DMS53 (cell line): ENCODE data around the gene SLAMF1.

Source experiments
- DNase-seq: peaks from one replicate; lab custom pipeline; 2025; lab: John Stamatoyannopoulos, UW

SLAMF1 gene

DNA sequence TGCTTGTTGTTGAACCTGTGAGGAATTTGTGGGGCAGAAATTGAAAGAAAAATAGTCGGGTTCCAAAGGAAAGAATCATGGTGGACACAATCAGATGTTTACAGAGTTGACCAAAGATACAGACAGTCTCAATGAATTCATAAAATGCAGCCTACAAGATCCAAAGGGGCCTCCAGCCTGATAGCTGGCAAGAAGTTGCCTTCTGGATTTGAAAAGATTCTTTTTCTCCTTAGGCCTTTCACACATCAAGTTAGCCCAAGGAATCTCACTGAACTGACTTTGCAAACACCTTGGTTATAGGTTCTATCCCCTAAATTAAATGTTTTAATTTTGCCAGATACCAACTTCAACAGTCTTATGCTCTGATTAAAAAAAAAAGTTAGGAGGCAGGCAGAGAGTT, 21.5 kb downstream of the SLAMF1 start:
- DNase-seq, result no peak

DNA sequence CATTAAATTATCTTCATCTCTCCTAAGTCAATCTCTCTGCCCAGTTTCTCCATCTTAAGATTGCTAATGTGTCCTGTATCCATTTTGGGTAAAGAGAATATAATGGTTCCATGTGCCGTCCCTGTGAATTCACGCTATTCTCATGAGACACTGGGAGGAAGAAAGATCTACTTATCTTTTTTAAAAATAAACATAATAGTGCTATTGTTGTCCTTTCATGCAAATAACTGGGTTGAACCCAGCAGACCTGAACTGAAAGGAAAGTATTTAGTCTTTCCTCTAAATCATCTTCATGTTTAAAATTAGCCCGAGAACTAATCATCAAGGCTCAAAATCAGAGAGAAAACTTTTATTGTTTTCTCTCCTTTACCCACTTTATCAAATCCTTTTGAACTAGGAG, 22.4 kb downstream of the SLAMF1 start:
- DNase-seq, result no peak

DNA sequence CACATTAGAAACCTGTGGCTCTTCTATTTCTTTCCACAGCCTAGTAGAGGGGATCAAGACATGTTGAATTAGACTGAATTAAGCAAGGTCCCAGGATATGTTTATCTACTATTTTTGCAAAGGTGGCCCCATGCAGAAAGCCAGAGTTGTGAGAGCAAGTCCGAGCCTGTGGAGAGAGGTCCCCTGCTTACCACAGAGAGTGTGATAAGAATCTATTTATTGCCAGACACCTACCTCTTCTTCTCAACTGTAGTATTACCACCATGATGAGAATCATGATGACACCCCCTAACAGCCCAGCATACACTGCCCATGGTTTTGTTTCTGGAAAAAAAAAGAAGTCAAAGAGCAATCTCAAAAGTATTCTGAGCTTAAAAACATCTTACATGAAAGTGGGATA, 23.0 kb downstream of the SLAMF1 start:
- DNase-seq, result no peak

DNA sequence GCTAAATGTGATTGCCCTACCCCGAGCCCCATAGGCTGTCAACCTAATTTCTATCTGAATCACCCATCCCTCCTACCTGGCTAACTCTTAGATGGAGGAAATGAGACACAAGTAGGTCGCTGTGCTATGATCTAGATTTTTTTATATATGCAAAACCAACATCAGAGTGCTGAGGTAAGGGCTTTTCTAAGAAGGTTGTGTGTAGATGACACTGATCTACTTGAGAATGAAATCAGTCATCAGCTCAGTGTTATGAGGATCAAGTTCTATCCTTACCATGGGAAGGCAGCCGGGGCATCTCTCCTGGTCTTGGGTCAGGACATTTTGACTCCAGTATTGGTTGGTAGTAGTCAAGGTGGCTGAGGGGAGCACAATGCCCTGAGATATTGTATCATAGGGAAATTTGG, 23.6 kb downstream of the SLAMF1 start:
- no peak for DNase-seq

DNA sequence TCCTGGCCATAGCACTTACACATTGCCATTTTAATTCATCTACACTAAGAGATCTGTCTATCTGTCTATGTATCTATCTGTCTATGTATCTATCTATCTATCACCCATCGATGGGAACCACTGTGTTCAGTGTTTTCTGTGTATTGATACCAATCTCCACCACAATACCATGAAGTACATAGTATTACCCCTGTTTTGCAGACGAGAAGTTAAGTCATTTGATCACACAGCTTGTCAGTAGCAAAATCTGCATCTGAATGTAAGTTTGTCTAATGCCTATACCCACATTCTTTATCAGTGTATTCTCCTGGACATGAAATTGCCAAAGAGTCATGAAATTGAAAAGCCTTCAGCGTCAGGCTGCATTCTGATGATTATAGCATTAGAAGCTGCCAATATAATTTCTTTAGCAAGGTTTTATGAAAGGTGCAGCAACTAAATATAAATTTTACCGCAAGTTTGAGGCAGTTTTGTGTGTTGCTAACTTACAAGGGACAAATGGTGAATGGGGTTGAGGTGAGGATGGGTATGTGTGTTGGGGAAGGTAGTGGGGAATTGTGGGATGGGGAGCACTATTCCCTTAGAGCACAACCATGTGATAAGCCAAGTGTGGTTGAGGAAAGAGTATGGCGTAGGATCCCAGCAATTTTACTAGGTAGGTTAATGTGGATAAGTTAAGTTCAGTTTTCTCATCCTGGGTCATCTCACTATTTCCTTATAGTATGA, 24.2 kb downstream of the SLAMF1 start:
- no peak for DNase-seq

DNA sequence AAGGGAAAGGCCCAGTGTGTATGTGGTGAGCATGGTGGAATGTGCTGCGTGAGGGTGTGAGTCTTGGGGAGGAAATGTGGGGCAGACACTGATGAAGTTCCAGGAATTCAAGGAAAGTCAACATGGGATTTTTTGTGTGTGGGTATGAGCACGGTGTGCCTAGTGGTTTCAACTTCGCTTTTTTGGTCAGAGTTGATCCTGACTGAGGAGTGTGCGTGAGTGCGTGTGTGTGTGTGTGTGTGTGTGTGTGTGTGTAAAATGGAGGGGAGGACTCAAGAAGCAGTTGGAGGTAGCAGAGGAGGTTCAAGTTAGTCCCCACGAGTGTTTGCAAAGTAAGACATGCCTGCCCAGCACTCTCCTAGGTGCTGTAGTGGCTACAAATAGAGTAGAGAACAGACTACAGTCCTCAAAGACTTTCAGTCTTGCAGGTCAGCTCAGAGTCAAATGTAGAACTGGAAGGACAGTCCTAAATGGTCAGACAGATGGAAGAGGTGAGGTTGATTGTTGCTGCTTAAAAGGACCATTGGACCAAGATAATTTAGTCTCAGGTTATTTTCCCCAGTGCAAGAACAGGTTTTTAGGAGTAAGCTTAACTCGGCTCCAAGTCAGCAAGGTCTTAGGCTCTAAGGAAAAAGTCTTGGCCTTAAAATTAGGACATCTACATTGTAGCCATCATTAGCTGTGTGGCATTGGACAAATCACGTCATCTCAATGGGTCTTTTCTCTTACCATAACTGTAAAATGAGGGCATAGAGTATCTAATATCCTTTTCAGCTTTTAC, 25.0 kb downstream of the SLAMF1 start:
- DNase-seq, result no peak

DNA sequence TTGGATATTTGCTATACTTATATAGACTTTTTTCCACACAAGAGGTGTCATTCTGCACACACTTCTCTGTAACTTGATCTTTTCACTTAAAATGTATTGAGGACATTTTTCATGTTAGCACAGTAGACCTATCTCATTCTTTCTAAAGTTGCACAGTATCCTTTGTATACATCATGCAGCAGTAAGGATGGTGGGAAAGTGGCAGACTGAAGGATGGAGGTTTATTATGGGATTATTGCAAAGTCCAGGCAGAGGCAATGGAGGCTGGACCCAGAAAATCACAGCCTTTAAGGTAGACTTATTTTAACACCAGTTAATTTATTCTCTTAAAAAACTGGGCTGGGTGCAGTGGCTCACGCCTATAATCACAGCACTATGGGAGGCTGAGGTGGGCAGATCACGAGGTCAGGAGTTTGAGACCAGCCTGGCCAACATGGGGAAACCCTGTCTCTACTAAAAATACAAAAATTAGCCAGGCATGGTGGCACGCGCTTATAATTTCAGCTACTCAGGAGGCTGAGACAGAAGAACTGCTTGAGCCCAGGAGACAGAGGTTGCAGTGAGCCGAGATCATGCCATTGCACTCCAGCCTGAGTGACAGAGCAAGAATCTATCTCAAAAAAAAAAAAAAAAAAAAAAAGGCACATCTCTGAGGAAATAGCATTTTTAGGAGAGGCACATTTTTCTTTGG, 25.8 kb downstream of the SLAMF1 start:
- no peak for DNase-seq

DNA sequence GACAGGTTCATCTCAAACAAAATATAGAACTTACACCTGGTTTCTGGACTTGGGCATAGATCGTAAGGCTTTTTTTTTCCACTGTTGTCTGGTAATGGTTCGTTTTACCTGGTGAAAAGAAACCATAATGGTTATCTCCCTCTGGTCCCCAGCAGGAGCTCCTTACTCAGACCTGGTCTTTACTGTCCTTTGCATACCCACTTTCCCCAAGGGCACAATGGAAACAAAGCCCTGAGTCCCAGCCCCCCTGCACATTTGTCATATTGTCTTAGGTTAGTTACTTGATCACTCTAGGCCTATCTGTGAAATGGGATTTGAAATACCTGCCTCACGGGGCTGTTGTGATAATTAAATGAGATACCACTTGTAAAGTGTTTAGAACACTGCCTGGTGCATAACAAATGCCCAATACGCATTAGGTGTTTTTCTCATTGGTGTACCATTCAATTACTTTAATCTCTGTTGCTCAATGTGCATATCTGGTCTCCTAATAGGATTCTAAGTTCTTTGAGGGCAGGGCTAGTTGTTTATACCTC, 27.0 kb downstream of the SLAMF1 start:
- DNase-seq, result no peak

DNA sequence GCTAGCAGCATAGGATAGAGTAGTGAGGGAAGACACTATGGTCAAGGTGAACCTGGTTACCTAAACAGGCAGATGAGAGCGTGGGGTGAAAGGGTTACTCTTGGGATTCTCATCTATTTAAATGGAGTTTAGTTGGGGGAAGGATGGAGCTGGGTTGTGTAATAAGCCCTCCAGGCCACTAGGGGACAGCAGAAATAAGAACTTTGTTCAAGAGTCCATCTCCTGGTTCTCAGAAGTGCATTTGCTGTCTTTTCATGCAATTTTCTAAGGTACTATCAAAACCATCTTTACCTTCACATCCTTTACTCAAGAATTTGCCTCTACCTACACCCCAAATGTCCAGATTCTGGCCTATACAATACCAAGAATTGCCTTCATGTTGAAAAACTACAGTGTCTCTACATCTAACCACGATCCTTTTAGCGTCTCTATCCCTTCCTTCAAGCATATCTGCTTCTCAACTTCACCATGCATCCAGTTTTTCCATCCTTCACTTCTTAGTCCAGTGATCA, 28.0 kb downstream of the SLAMF1 start:
- peak; percentile 64 for DNase-seq

DNA sequence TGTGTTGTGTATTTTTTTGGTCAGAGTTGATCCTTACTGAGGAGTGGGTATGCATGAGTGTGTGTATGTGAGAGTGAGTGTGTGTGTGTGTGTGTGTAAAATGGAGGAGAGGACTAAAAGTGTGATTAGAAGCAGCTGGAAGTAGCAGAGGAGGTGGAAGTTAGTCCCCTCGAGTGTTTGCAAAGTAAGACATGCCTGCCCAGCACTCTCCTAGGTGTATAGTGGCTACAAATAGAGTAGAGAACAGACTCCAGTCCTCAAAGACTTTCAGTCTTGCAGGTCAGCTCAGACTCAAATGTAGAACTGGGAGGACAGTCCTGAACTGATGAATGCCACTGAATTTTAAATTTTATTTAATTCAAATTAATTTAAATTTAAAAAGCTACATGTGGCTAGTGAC, 28.5 kb downstream of the SLAMF1 start:
- DNase-seq, result no peak

DNA sequence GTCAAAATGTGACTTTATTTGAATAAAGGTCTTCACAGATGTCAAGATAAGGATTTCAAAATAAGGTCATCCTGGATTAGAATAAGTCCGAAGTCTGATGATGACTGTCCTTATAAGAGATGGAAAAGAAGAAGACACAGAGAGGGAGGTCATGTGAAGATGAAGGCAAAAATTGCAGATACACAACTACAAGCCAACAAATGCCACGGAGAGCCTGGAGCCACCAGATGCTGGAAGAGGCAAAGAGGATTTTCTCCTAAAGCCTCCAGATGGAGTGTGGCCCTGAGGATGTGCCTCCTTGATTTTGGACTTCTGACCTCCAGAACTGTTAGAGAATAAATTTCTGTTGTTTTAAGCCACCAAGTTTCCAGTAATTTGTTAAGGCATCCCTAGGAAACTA, 31.2 kb downstream of the SLAMF1 start:
- DNase-seq, result no peak

DNA sequence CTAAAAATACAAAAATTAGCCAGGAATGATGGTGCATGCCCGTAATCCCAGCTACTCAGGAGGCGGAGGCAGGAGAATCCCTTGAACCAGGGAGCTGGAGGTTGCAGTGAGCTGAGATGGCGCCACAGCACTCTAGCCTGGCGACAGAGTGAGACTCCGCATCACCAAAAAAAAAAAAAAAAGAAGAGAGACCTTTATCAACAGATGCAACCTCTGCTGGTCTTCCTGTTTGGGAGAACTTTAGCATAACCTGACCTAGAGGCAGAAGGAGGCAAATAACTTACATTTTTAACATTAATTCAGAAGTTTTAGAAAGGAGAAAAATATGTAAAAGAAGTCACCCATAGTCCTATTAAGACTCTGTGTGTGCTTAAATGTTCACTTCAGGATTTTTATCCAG, 32.4 kb downstream of the SLAMF1 start:
- DNase-seq, result no peak

DNA sequence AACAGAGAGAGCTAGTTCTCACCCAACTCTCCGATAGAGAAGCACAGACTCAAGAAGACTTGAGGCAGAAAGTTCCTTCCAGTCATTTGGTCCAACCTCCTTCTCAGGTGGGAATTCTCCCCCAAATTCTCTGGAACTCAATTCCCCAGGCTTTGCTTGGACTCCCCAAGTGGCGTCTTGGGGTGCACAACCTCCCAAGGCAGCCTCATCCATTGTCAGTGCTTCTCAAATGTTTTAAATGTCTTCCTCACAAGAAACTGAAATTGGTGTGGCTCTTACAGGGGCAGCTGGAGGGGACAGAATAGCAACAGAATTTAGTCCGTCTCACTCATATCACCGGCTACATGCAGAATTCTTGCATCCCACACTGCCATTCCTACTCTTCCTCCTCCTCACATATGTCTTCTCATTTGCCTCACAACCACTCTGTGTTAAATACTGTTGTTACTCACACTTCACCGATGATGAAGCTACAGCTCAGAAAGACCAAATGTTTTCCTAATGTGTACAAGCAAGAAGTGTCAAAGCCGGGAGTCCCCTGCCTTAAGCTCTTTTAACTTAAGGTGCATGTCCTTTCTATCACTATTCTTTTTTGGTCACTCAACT, 34.1 kb downstream of the SLAMF1 start:
- no peak for DNase-seq

DNA sequence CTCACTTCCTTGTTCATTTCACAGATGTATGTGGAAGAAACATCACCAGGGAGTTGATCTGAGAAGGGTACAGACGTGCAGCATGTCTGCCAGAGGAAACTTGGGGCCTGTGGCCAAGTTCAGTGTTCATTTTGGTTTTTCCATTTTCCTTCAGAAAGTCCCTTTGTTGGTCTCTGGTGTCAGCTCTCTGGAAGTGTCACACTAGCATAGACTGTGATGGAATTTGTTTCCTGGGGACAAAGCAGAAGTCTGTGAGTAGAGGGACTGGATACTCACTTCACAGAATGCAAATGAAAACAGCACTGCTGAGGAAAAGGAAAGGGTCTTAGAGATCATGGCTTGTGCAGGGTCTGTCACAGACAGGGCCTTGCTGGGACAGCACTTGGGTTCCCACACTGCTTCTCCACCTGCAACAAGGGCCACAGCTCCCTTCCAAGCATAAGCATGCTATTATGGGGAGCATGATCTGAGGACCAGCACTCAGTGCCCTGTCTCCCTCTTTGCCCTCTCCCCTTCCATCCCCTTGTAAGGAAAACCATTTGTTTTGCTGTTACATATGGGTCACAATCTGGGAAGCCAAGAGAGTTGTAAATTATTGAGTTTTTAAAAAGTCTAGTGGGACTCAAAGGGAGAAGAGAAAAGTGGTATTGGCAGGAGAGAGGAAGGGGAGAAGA, 36.1 kb downstream of the SLAMF1 start:
- DNase-seq, result no peak

DNA sequence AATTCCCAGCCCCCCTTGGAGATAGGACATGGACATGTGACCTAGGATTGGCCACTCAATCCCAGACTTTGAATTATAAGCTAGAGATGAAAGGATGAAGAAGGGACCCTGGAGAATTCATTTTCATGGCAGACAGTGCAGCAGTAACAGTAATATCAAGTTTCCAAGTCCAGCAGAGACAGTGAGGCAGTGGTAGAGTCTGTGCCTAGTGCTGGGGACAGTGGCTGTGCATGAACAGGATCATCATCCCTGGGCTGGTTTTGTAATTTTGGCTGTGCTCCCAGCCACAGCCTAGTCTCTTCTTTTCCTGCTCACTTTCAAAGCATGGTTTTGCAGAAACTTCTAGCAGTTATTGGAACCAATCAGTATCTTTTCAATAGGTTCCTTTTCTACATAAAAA, 37.9 kb downstream of the SLAMF1 start:
- DNase-seq, result no peak

DNA sequence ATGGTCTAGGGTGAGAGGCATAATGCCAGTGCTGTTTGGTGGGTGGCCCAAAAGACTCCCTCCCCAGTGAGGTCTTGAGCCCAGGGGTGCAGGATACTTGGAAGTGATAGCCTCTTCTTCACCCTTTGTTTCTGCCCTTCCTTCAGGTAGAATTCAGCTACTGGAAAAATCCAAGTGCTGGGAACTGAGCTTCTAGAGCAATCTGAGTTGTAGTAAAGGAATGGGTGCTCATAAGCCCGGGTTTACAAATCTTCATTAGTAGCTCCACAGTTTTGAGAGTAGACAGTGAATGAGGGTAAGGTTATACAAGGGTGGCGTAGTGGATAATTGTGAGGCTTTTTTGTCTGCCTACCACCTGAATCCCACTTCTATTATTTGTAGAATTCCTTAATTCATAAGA, 38.3 kb downstream of the SLAMF1 start:
- DNase-seq, result no peak

DNA sequence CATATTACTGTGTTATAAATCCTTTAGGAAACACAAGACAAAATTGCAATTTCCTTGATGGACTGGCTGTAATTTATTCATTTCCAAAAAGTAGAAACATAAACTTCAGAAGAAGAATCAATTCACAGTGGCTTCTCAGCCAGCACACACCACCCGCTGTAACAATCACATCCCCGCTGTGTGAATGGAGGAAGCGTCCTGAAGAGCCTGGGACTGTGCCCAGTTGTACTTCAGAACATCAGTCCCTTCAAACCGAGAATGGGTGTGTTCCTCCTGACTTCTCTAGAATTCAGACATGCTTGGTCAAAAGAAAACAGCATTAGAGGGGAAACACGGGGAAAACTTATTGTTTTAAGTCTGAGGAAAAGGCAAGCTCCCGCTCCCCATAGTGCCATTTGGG, 38.8 kb downstream of the SLAMF1 start:
- no peak for DNase-seq

DNA sequence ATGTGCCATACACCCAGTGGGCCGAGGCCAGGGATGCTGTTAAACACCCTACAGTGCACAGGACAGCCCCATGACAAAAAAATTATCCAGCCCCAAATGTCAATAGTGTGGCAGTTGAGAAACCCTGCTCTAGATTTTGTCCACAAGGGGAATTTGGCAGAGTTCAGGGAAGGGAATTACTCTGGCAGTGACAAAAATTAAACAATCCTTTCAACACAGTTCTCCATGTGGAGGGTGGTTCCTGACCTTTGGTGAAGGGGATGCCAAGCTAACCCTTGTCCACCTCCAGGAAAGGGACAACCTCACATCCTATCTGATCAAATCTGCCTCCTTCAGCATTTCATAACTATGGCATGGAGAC, 39.2 kb downstream of the SLAMF1 start:
- no peak for DNase-seq

DNA sequence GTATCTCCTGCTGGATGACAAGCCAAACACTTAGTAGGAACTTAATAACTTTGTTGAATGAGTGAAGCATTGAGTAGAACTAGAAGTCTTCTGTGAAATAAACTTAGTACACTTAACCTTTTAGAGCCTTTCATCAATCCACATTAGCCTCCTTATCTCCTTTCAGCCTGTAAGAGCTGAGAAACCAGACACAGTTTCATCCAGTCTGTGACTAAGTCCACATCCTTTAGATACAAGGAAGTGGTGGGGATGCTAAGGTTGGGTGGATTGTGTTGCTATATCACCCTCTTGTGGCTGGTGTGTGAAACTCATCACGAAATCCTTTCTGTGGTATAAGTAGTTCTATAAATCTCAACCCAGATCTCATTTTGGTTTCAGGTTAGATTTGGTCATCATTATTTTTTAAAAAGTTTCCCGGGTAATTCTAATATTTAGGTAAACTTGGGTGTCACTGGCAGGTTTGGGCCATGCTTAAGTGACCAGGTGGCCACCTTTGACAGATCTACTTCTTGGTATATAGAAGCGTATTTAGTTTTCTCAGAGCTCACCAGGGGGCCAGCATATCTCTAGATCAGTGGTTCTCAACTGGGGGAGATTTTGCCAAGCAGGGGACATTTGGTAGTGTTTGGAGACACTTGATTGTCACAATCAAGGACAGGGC, 39.7 kb downstream of the SLAMF1 start:
- DNase-seq, result peak; percentile 92

DNA sequence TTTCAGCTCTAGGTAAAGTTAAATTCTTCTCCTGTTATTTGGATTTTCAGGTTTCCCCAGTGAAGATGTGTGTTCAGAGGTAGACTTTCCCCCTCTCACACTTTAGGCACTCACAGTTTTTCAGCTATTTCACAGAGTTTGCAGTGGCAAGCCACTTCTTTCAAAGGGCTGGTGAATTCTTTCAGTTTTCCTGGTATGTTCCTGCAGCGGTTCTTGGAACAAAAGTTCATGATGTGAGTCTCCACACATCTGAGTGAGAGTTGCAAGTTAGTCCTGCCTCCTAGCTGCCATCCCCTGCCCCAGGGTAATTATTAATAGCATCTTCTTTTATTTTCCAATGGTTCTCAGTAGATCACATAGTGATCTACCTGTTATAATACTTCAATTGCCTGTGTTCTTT, 40.2 kb downstream of the SLAMF1 start:
- no peak for DNase-seq

DNA sequence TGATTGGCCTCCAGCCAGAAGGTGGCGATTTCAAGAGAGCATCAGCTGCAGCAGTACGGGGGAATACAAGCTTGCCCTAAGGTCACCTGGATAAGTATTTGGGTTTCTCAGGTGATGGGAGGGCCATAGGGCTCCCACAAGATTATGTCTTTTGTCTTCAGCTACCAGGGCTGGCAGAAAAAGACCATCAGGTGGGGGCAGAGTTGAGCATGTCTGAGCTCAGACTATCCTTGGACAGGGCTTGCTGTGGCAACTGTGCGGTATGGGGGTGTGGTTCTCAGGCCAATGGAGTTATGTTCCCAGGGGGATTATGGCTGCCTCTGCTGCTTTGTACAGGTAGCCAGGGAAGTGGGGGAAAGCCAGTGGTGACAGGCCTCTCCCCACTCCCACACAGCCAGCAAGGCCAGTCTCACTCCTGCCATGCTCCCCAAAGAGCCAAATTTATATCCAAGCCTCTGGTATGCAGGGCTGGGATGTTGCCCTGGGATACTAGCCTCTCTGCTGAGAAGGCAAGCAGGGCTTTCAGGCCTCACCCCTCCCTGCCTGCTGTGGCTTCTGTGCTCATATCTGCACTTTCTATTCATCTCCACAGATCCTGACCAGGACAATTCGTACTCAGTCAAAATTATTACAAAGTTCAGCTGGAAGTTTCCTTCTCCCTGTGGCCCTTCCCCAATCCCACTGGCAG, 40.9 kb downstream of the SLAMF1 start:
- DNase-seq, result no peak
